Suppressor macrophage treated with lipopolysaccharide for 1 hour (primary cell): Measurements from ENCODE around the gene CD177.
"Not testable (repeated sequence)": the region's sequence is repeated elsewhere in the genome, so short reads cannot be mapped to it uniquely, and the experiment has no call there.

Experiments
- DNase-seq, 3 donors: peaks; one replicate each; pipeline ENCODE4 v3.0.0-alpha.2; 2020 to 2022

CD177 gene

DNA sequence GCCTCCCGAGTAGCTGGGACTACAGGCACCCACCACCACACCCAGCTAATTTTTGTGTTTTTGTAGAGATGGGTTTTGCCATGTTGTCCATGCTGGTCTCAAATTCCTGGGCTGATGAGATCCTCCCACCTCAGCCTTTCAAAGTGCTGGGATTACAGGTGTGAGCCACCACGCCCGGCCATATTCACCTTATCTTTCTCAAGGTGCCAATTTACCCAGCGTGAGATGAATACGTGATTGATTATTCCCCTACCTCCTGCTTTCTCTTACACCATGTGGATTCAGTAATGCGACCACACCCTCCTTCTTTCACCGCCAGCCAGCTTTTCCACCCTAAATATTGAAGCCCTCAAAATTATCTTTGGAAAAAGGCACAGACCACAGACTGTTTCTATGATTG lies 29.8 kb downstream of the CD177 start:
- not testable (repeated sequence) for DNase-seq

GRCh38 chr19:43383759-43384158 lies 30.3 kb downstream of the CD177 start:
- not testable (repeated sequence) for DNase-seq

- DNase-seq = not testable (repeated sequence)
Observed at GRCh38 chr19:43390903-43391551, 37.5 kb downstream of the CD177 start.

DNA sequence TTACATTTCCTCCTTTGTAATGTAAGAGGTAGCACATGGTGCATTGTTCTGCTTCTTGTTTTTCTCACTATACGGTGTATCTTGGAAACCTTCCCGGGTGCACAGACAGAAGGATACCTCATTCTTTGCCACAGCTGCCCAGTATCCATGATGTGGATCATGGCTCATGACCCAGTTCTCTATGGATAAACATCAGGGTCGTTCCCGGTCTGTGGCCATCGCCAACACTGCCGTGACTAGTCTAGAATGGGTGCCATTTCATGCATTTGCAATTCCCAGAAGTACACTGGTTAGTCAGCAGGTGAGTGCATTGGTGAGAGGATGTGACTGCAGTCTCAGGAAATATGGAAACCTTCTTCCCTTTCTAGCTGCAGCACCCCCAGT lies 38.1 kb downstream of the CD177 start:
- DNase-seq = not testable (repeated sequence)

DNA sequence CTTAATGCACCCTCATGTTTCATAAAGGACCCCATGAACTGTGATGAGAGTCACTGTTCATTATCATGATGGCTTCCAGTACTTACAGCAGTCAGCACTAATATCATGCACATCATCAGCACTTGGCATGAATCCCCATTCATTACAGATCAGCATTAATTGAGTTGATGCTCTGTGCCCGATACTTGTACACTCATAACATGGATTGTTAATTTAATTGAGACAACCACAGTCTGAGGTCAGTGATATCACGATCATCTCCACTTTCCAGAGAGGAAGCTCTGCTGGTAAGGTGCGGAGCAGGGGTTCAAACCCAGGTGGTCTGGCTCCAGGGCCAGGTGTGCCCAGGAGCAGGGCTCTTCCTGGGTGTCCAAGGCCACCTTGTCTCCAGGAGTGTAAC lies 40.0 kb downstream of the CD177 start:
- DNase-seq = not testable (repeated sequence)

- no peak for DNase-seq
Observed at GRCh38 chr19:43395561-43395960, 42.1 kb downstream of the CD177 start.

- DNase-seq = no peak
Observed at GRCh38 chr19:43406297-43406696, 52.8 kb downstream of the CD177 start.

- no peak for DNase-seq
Observed at GRCh38 chr19:43407416-43408005, 54.0 kb downstream of the CD177 start.

DNA sequence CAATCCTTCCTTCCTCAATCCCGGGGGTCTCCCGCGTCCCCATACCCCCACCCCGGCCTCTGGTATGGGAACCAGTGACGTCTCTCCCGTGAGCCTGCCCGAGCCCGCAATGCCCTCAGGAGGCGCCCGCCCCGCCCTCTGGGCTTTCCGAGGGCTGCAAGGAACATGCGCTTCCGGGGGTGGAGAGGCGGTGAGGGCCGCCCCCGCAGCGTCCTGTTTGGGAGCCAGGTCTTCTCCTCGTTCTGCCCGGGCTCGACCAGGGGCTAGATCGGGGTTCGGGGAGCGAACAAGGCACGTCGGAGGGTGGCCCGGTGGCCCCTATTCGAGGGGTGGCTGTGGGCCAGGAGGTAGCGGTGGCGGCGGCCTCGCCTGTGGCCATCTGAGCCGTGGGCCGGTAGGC lies 54.6 kb downstream of the CD177 start:
- DNase-seq = peak in 2 of 3 donors; percentile 5 to 8

DNA sequence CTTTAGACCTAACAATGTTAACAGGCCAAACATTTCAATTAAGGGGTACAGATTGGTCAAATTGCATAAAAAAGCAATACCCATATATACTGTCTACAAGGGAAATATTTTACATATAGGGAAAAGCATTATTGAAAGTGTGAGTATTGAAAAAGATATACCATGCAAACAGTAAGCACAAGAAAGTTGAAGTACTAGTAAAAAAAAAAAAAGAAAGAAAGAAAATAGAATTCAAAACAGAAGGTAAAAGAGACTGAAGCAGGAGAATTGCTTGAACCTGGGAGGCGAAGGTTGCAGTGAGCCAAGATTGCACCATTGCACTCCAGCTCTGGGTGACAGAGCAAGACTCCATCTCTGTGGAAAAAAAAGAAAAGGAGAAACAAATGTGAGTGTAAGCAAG lies 55.9 kb downstream of the CD177 start:
- DNase-seq = no peak

GRCh38 chr19:43412441-43412840 lies 59.0 kb downstream of the CD177 start:
- DNase-seq = no peak
